GM10266 (cell line): ENCODE data around the gene ITGA1.

Experiments used
- DNase-seq: peaks from one replicate; pipeline ENCODE4 v3.0.0; 2012; ENCODE audit errors: extremely low spot score
- CTCF ChIP-seq: IDR thresholded peaks from 2 replicates; pipeline ENCODE4 v1.5.1; 2012; ENCODE audit warnings: mild to moderate bottlenecking, low read depth; ENCODE audit not compliant: control insufficient read depth, insufficient read depth; ENCODE audit errors: missing control alignments

Gene ITGA1

GRCh38 chr5:52922384-52922783, 134.7 kb downstream of the ITGA1 start:
- TF ChIP-seq CTCF: no peak
- no peak for DNase-seq

DNA sequence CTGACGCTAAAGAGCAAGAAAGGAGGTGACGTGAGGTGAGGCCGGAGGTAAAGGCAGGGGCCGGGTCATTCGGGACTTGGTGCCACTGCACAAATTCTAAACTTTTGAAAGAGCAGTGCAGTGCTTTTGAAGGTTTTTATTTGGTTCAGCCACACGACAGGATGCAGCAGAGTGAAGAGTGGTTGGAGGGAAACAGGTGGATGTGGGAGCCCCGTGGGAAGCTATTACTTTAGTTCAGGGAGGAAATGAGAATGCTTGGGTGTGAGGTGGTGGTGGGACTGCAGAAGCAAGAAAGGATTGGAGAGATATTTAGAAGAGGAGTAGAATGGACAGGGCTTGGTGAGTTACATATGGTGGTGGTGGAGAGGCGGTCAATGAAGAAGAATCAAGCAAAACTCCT, 136.7 kb downstream of the ITGA1 start:
- TF ChIP-seq CTCF: no peak
- DNase-seq: no peak

GRCh38 chr5:52925001-52925400, 137.3 kb downstream of the ITGA1 start:
- no peak for TF ChIP-seq CTCF
- DNase-seq: no peak

DNA sequence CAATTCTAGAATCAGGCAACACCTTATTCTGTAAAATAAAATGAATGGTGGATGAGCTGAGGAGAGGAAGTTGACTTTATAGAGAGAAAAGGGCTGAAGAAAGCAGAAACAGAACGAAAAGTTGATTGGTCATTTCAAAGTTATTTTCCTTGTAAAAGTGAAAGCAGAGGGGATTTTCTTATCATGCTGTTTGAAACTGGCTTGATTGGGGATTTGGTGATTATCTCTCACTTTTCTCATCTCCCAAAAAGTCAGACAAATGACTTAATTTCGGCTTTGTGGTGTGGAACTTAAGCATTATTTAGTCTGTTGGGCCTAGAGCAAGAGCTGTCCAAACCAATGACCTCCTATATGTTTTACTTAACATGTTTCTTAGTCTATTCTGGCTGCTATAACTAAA, 141.0 kb downstream of the ITGA1 start:
- no peak for DNase-seq
- TF ChIP-seq CTCF: no peak

GRCh38 chr5:52938226-52938625, 150.5 kb downstream of the ITGA1 start:
- no peak for TF ChIP-seq CTCF
- no peak for DNase-seq

GRCh38 chr5:52943285-52943684, 155.6 kb downstream of the ITGA1 start:
- DNase-seq: no peak
- peak; percentile 16 for TF ChIP-seq CTCF

DNA sequence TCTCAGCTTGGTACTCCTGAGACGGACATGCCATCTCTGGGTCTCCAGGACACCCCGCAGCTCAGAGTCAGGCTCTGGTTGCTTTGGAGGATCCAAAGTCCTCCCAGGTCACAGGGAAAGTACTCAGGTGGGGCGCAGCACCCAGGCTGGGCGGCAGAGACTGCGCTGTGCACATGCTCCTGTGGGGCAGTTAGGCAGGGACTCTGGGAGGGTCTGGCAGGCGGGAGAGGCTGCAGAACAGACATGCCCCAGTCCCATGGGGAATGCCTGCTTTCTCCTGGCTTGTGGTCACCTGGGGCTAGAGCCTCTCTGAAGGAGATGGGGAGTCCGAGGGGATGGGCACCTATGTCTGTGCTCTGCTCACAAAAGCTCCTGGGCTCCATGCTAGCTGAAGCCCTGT, 156.1 kb downstream of the ITGA1 start:
- no peak for DNase-seq
- no peak for TF ChIP-seq CTCF

GRCh38 chr5:52945040-52945439, 157.3 kb downstream of the ITGA1 start:
- TF ChIP-seq CTCF: no peak
- DNase-seq: no peak
